ENCODE data around the gene CORO7. TPM values are rescaled to one million over a fixed set of nuclear protein-coding genes. Genes with fewer than 3 reads are reported as not detected.

CORO7 gene
- total RNA-seq, 1 donor from 2014 or later = 51.5 TPM

GRCh38 chr16:4377573-4378154 lies 38.7 kb downstream of the CORO7 start:
- intact Hi-C loops (cut with DNase I) = no loop called here
- ATAC-seq (no peak), DNase-seq (ENCODE audit: low spot score) (no peak)

- intact Hi-C loops (cut with DNase I) = no loop called here
These were observed 39.4 kb downstream of the CORO7 start for GRCh38 chr16:4376893-4377572.

DNA sequence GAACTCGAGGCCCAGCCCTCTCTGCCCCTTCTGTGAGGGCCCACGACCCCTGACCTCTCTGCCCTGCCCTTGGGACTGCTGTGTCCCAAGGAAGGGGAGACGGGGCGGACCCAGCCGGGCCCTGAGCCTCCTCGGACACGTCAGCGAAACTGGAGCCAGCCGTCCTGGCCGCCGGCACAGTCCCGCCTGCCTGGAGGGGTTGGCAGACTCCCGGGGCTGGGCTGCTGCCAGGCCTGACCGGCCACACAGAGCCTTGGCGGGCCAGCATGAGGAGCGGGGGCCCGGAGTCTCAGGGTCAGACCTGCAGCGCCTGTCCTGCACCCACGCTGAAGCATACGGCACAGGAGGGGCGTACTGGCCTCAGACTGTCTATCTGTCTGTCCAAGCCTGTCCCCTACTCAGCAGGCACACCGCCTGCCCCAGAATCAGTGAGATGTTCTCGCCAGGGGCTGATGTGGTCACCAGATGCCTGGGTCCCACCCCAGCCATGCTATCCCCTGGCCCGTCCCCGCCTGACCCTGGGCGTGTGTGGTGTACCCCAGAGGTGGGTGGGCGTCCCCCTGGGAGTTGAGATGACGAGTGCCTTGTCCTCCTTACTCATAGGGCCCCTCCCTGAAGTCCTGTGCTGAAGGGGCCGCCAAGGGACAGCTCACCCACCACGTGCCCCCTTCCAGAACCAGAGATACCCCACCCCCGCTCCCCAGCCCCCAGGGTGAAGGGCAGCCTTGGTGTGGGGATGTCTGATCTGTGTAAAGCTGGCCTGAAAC lies 40.1 kb downstream of the CORO7 start:
- ATAC-seq (peak; percentile 75), DNase-seq (ENCODE audit: low spot score) (peak; percentile 93)
- intact Hi-C loops (cut with DNase I) = no loop called here

More at GRCh38 chr16:4376893-4377572, 39.4 kb downstream of the CORO7 start:
- DNase-seq (ENCODE audit: low spot score) (no peak), ATAC-seq (no peak)

DNA sequence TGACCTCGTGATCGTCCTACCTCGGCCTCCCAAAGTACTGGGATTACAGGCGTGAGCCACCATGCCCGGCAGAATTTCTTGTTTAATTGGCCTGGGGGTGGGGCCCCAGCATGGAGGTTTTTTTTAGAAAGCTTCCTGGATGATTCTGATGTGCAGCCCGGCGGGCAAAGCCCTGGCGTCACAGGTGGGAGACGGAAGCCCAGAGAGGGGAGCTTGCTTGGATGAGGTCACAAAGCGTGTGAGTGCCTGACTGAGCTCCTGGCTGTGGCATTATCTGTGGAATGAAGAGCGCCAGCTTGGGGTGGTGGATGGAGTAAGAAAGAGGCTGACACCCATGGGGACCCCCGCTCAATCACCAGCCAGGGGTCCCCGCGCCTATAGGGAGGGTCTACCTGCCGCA lies 40.7 kb downstream of the CORO7 start:
- intact Hi-C loops (cut with DNase I) = no loop called here
- ATAC-seq (no peak), DNase-seq (ENCODE audit: low spot score) (no peak)

DNA sequence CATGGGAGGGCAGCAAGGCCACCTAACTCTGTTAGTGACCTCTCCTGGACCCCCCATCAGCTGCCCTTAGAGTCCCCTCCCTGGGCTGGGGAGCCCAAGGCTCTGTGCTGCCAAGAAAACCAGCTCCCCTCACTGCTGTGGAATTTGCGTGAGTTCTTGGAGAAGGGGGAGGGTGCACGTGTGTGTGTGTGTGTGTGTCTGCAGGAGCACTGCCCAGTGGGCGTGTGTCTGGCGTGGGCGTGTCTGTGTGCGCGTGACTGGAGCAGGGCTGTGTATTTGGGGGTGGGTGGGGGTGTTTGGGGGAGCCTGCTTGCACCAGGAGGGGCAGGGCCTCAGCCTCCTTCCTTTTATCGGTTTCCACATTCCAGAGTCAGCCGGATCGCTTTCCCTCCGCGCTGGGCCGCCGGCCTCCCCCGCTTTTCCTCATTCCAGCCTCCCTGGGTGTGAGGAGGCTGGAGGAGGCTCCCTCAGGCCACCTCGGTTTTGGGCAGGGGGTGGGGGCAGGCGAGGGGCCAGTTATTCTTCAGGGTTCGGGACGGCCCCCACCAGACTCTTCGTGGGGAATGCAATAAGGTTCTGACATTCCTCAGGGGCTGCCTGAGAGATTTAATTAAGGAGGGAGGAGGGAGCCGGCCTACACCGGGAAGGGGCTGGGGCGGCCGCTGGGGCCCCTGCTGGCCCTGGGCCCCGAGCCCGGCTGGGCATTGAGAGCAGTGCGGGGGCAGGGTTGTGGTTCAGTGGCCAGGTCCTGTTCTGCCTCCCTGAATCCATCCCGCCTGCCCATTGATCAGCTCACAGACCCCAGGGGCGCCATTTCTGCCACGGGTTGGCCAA lies 42.3 kb downstream of the CORO7 start:
- DNase-seq (ENCODE audit: low spot score) (peak; percentile 92), ATAC-seq (peak; percentile 60)
- intact Hi-C loops (cut with DNase I) = no loop called here

- DNase-seq (ENCODE audit: low spot score) (no peak), ATAC-seq (no peak)
- intact Hi-C loops (cut with DNase I) = no loop called here
These were observed 43.0 kb downstream of the CORO7 start for GRCh38 chr16:4373356-4373908.

DNA sequence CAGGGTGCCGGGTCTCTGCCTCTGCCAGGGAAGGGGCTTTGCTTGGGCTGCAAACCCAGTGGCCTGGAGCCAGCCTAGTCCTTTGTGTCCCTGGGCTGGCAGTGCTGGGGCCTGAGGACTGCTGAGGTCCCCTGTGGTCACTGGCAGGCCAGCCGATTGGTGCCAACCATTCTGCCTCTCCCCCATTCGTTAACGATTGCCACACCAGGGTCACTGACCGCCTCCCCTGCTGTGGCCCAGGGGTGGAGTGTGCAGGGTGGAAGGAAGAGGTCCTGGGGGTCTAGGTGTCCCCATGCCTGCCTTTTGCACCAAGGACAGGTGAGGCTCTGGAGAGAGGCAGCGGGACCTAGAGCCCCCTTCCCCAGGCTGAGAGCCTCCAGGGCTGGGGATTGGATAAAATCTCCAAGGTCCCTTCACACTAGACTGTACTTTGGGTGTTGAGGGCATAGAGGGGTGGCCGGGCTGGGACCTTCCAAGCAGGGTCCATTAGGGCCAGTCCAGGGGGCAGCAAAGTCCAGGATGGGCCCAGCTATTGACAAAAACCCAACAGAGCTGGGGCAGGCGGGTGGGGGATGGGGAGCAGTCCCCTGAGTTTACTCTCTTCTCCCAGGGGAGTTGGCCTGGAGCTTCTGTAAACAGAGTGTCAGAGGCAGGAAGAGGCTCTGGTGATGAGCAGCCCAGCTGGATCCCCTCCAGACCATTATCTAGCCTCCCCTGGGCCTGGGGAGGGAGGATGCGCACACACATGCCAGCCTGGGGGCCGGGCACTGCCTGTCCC lies 43.6 kb downstream of the CORO7 start:
- DNase-seq (ENCODE audit: low spot score) = no peak
- intact Hi-C loops (cut with DNase I) = no loop called here
- no peak for ATAC-seq

DNA sequence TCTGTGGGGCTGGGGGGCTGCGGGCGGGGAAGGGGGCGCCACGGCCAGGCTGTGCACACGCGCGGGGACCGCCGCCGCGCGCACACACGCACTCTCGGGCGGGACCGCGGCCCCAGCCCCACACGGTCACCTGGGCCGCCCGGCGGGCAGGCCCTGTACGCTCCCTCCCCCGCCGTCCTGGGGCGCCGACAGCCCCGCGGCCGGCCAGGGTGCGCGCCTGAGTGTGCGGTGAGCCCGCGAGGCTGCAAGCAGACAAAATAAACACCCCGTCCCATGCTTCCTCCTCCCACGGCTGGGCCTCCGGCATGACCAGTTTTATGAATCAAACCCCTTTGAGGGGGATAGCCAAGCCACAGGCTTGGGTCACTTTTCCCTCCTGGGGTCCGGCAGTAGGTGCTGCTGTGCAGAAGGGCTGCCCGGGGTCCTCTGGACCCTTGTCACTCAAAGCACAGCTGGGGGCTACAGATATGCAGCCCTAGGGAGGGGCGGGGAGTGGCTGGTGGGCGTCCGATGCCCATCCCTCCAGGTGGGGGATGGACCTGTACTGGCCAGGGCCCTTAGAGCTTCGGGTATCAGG lies 44.3 kb downstream of the CORO7 start:
- no peak for DNase-seq (ENCODE audit: low spot score)
- no peak for ATAC-seq
- intact Hi-C loops (cut with DNase I) = no loop called here

DNA sequence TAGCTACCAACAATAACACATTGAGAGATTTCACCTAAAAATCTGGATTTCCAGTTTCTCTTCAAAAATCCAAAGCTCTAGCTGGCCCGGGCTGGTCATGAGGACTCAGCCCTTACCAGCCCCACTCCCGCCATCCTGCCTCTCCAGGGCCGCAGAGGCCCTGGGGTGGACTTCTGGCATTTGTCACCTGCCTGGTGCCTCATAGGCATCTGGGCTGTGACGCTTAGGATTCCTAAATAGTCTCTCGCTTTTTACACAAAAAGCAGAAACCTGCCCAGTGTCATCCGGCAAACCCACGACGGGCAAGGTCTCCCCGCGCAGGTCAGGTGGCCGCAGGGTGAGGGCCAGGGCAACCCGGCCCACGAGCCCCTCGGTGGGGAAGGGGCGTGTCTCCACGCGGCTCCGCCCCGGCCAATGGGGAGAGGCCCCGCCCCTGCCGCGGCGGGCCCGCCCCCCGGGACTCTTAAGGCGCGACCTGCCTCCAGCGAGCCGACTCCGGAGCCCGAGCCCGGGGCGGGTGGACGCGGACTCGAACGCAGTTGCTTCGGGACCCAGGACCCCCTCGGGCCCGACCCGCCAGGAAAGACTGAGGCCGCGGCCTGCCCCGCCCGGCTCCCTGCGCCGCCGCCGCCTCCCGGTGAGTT lies 44.9 kb downstream of the CORO7 start, which contains the start of gene VASN:
VASN (plus strand) TSS at position 492 of the 644 bp plus-strand sequence. CDS start 9,030 bp downstream, outside the sequence.
- peak; percentile 94 for DNase-seq (ENCODE audit: low spot score)
- intact Hi-C loops (cut with DNase I) = no loop called here
- ATAC-seq = peak; percentile 69

- intact Hi-C loops (cut with DNase I) = no loop called here
- peak; percentile 89 for DNase-seq (ENCODE audit: low spot score)
- peak; percentile 70 for ATAC-seq
These were observed 45.6 kb downstream of the CORO7 start for GRCh38 chr16:4370570-4371356.

GRCh38 chr16:4370151-4370550 lies 46.2 kb downstream of the CORO7 start:
- ATAC-seq (no peak), DNase-seq (ENCODE audit: low spot score) (no peak)
- intact Hi-C loops (cut with DNase I) = no loop called here

DNA sequence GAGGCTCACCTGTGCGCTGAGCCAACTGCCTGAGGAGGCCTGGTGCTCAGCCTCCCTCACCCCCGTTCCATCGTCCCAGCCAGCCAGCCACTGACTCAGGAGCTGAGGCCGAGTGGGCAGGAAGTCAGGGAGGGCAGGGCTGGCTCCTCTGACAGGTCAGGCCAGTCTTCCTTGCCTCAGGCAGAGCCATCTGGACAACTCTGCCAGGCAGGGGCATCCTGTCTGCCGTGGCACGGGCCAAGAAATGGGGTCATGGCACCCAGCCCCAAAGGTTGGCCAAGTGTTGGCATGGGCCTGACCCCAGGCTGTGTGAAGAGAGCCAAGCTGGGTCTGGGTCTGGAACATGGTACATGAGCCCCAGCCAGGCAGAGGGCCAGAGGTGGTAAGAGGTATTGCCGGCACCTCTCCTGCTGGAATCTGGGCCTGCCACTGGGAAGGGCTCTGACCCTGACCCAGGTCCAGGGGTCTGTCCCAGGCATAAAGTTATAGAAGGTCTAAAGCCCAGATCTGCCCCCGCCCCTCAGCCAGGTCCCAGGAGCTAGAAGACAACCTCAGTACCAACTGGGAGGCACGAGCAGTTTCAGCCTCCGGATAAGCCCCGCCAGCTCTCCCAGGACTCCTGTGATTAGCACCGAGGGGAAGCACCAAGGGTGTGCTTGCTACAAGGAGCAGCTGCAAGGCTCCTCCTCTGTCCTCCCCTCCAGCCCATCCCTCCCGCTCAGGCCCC lies 47.2 kb downstream of the CORO7 start:
- DNase-seq (ENCODE audit: low spot score) = no peak

GRCh38 chr16:4367393-4367856 lies 49.0 kb downstream of the CORO7 start:
- DNase-seq (ENCODE audit: low spot score) (no peak), ATAC-seq (no peak)
- intact Hi-C loops (cut with DNase I) = no loop called here

More for the DNA sequence above, 47.2 kb downstream of the CORO7 start:
- intact Hi-C loops (cut with DNase I) = no loop called here
- ATAC-seq = no peak

DNA sequence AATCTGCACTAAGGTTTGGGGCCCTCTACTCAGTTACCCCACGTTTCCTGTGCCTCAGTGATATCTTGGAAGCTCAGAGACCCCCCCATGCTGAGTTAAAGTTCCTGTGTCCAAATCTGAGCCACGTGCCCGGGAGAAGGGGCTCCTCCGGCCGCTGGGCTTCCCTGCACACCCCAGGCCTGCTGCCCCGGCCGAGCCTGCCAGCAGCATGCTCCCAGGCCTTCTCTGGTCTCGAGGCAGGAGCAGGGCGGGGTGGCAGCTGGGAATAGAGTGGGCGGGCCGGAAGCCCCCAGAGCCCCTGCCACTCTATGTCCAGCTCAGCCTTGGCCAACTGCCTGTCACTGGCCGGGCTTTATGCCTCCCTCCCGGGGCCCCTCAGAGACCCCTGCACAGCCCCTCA lies 50.4 kb downstream of the CORO7 start:
- ATAC-seq (no peak), DNase-seq (ENCODE audit: low spot score) (no peak)
- intact Hi-C loops (cut with DNase I) = no loop called here

DNA sequence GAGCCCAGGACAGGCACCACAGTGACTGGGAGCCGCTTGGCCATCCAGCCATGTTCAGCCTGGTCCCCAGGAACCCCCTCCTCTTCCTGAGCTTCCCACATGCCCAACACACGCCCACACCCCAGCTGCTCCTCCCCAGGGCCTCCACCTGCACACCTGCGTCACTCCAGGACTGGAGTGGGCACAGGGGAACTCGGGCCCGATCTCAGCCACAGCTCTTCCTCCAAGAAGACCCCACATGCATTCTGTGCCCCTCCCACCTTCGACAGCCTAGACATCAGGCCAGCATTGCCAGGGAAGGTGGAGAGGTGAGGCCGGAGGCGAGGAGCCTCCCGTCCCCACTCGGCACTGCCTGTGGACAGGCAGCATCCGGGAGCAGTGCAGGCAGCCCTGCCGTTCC lies 50.8 kb downstream of the CORO7 start:
- DNase-seq (ENCODE audit: low spot score) (no peak), ATAC-seq (no peak)
- intact Hi-C loops (cut with DNase I) = no loop called here

GRCh38 chr16:4365014-4365406 lies 51.4 kb downstream of the CORO7 start:
- no peak for ATAC-seq
- intact Hi-C loops (cut with DNase I) = no loop called here
- DNase-seq (ENCODE audit: low spot score) = no peak
